Measurements from ENCODE around the gene SAMD1. TPM values are rescaled to one million over a fixed set of nuclear protein-coding genes. Genes with fewer than 3 reads are reported as not detected.

SAMD1 gene
- total and polyA plus RNA-seq, 2 of the 8 experiments (the other 6 are each of a cell fraction or from before 2014, with no cell fraction given), result 40.0 to 100 TPM

DNA sequence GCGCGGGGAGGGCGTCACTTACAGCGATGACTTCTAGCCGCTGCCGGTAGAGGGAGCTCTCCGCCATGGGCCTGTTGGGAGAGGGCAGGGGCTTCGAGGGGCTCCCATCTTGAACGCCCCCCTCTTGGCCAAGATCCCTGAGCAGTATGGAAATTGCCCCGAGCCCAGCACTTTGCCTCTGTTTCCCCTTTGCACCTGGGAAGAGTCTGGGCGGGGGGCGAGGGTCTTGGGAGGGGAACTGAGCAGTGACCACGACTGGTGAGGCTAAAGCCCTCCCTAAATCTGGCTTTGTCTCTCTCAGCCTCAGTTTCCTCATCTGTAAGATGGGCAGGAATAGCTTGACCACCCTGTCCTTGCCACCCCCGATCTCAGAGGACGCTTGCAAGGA is 31.5 kb downstream of the SAMD1 start:
- Histone ChIP-seq H4K8ac (ENCODE audit: extremely low read depth, insufficient read depth, low read length) (no peak overlapping the region), H3K23me2 (ENCODE audit: low read depth, low read length) (peaks cover 12% of the 10 kb centered on the region; the same call in 1 of the 2 replicates), H2BK20ac (ENCODE audit: low read length) (no peak overlapping the region), H2AK5ac (ENCODE audit: low read depth, low read length) (no peak overlapping the region), H2BK12ac (ENCODE audit: low read depth, low read length) (no peak overlapping the region), H3K56ac (replicated peaks; ENCODE audit: insufficient read length, low read depth, low read length) (no peak overlapping the region), H3K18ac (ENCODE audit: extremely low read depth, low read length) (no peak overlapping the region), H4K91ac (replicated peaks; ENCODE audit: insufficient read length, low read length) (no peak overlapping the region), H4K5ac (ENCODE audit: insufficient read length, low read depth, low read length) (no peak overlapping the region), H3K23ac (ENCODE audit: insufficient read length) (no peak overlapping the region), H3K27me3 (replicated peaks in 1 of 4; ENCODE audit: control insufficient read depth in 3 of 4, extremely low read depth in 1 of 4, insufficient read depth in 3 of 4, low read length in 3 of 4) (peaks cover 5 to 19% (median 14%) of the 10 kb centered on the region in 4 experiments), H3K27ac (ENCODE audit: low read depth, low read length) (no peak overlapping the region), H3K9ac (replicated peaks in 1 of 4; ENCODE audit: extremely low read depth in 1 of 4, low read depth in 3 of 4, low read length in 3 of 4) (no peak overlapping the region), H2BK120ac (replicated peaks; ENCODE audit: low read depth, low read length) (no peak overlapping the region), H3K79me1 (ENCODE audit: low read depth, low read length) (no peaks in the 10 kb centered on the region), H3K4ac (replicated peaks; ENCODE audit: insufficient read length, low read depth, low read length) (no peak overlapping the region), H2AFZ (ENCODE audit: low read length) (no peak overlapping the region), H4K20me1 (replicated peaks in 1 of 2; ENCODE audit: control insufficient read depth in 1 of 2, insufficient read depth in 2 of 2, low read length in 2 of 2) (peaks cover 0 to 2% of the 10 kb centered on the region in 2 experiments), H2BK15ac (ENCODE audit: low read length) (no peak overlapping the region), H3K9me3 (ENCODE audit: insufficient read depth in 2 of 2, low read depth in 1 of 2, low read length in 1 of 2) (no peaks in the 10 kb centered on the region), H3K4me3 (ENCODE audit: extremely low read depth in 1 of 4, insufficient read depth in 2 of 4, low read depth in 3 of 4, low read length in 4 of 4) (no peak overlapping the region), H3K14ac (ENCODE audit: insufficient read length) (no peak overlapping the region), H2BK5ac (ENCODE audit: low read depth, low read length) (no peak overlapping the region), H3K4me1 (replicated peaks in 1 of 4; ENCODE audit: control insufficient read depth in 3 of 4, insufficient read depth in 4 of 4, low read length in 3 of 4) (peaks cover 0 to 10% (median 3%) of the 10 kb centered on the region in 4 experiments; a peak in 4 of 7 replicates), H3K36me3 (ENCODE audit: control insufficient read depth in 2 of 4, insufficient read depth in 4 of 4, low read length in 3 of 4) (no peaks in the 10 kb centered on the region), H3K79me2 (ENCODE audit: control insufficient read depth in 1 of 2, insufficient read depth in 2 of 2, low read length in 2 of 2) (no peaks in the 10 kb centered on the region), H3K4me2 (ENCODE audit: insufficient read depth in 1 of 2, low read depth in 2 of 2, low read length in 2 of 2) (peak overlapping the region; percentile 61 to 77; a peak in 2 of 4 replicates)
- DNase-seq (ENCODE audit: low read depth in 1 of 2, low spot score in 2 of 2) (peak in 1 of 2 experiments; percentile 93), FAIRE-seq (no peak)
- CTCF ChIA-PET (ENCODE audit: partially characterized antibody), result interaction anchor here (0.6 to 7.3 kb wide), 45 partner anchors 11 to 616 kb away, joined by 3 to 103 read pairs (median 4); partner anchors contain the start of genes ASF1B, C19orf67, IL27RA and MISP3
- POLR2A ChIA-PET (ENCODE audit: partially characterized antibody), result interaction anchor here (0.9 kb wide), 2 partner anchors 27 to 96 kb away, joined by 3 to 4 read pairs; partner anchors contain the start of gene IL27RA
- 16% methylated on average over 15 of the region's 15 CpGs; no CpG with 5 or more reads in 1 of the 2 experiments for WGBS, 2 experiments (ENCODE audit: extremely low coverage in 1 of 2, insufficient coverage in 1 of 2, insufficient read length in 1 of 2, insufficient replicate concordance in 2 of 2, low coverage in 1 of 2, low lambda C conversion rate in 2 of 2, missing lambda C conversion rate in 1 of 2)
- TF ChIP-seq, protein P1, sequence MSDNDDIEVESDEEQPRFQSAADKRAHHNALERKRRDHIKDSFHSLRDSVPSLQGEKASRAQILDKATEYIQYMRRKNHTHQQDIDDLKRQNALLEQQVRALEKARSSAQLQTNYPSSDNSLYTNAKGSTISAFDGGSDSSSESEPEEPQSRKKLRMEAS (IDR thresholded peaks at IDR 0.05), result no peak
- TF ChIP-seq CHD1 (IDR thresholded peaks at IDR 0.05; ENCODE audit: low read depth, low read length) (no peak), CREB1 (IDR thresholded peaks at IDR 0.05) (peak; percentile 75), RNF2 (IDR thresholded peaks at IDR 0.05; ENCODE audit: borderline replicate concordance, low read depth, low read length, missing control alignments, poor library complexity, severe bottlenecking) (no peak), KDM1A (IDR thresholded peaks at IDR 0.05; ENCODE audit: borderline replicate concordance, low read length) (peak; percentile 92)
